Kidney tubule cell (primary cell): ENCODE data around the gene GAL3ST3.
A peak's percentile ranks its signal among the peaks of the same experiment; 100 is the strongest.
"Not testable (repeated sequence)": the region's sequence is repeated elsewhere in the genome, so short reads cannot be mapped to it uniquely, and the experiment has no call there.

Experiments
- DNase-seq: peaks from one replicate; pipeline ENCODE4 v3.0.0-alpha.2; 2018; ENCODE audit warnings: low spot score

The GAL3ST3 gene, protein sequence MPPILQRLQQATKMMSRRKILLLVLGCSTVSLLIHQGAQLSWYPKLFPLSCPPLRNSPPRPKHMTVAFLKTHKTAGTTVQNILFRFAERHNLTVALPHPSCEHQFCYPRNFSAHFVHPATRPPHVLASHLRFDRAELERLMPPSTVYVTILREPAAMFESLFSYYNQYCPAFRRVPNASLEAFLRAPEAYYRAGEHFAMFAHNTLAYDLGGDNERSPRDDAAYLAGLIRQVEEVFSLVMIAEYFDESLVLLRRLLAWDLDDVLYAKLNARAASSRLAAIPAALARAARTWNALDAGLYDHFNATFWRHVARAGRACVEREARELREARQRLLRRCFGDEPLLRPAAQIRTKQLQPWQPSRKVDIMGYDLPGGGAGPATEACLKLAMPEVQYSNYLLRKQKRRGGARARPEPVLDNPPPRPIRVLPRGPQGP

GRCh38 chr11:66048547-66049323 is at the start of gene GAL3ST3:
TSS of gene GAL3ST3 (minus strand) at chr11:66049161. CDS start at chr11:66045415, 3,746 bp downstream.
- DNase-seq = no peak

DNA sequence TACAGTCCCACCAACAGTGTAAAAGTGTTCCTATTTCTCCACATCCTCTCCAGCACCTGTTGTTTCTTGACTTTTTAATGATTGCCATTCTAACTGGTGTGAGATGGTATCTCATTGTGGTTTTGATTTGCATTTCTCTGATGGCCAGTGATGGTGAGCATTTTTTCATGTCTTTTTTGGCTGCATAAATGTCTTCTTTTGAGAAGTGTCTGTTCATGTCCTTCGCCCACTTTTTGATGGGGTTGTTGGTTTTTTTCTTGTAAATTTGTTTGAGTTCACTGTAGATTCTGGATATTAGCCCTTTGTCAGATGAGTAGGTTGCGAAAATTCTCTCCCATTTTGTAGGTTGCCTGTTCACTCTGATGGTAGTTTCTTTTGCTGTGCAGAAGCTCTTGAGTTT is 43.2 kb upstream of the GAL3ST3 start:
- DNase-seq = not testable (repeated sequence)

- DNase-seq = no peak
These were observed 41.3 kb upstream of the GAL3ST3 start for GRCh38 chr11:66090288-66090687.

DNA sequence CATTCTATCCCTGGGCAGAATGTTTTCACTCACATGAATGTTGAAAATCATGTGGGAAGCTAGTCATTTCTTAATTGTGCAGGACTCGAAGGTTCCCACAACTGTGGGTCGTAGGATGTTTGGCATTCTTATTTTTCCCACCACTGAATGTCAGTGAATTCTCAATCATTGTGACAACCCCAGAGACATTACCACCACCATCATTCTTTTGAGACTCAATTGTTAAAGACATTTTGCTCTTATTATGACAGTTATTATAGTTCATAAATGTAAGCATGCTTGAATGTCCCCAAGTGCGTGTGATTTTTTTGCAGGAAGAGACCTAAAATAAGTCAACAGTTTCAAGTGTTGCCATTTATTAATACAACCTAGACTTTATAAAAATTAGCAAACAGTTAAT is 40.1 kb upstream of the GAL3ST3 start:
- DNase-seq = no peak

DNA sequence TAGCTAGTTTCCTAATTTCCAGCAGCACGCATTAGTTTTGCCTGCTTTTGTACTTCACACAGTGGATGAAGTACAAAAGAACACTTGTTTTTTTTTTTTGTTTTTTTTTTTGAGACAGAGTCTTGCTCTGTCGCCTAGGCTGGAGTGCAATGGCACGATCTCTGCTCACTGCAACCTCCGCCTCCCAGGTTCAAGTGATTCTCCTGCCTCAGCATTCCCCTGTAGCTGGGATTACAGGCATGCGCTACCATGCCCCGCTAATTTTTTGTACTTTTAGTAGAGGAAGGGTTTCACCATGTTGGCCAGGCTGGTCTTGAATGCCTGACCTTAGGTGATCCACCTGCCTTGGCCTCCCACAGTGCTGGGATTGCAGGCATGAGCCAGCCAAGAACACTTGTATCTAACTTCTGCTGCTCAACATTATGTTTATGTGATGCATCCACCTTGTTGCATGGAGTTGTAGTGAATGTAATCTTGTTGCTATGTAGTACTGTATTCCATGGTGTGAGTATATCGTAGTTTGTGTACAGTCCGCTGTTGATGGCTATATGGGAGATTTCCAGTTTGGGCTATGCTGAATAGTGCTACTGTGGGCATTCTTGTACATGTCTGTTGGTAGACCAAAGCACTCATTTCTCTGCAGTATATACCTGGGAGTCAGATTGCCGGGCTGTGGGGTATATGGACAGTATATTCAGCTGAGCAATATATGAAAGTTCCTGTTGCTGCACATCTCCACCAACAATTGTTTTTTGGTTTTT is 38.4 kb upstream of the GAL3ST3 start:
- DNase-seq = no peak

DNA sequence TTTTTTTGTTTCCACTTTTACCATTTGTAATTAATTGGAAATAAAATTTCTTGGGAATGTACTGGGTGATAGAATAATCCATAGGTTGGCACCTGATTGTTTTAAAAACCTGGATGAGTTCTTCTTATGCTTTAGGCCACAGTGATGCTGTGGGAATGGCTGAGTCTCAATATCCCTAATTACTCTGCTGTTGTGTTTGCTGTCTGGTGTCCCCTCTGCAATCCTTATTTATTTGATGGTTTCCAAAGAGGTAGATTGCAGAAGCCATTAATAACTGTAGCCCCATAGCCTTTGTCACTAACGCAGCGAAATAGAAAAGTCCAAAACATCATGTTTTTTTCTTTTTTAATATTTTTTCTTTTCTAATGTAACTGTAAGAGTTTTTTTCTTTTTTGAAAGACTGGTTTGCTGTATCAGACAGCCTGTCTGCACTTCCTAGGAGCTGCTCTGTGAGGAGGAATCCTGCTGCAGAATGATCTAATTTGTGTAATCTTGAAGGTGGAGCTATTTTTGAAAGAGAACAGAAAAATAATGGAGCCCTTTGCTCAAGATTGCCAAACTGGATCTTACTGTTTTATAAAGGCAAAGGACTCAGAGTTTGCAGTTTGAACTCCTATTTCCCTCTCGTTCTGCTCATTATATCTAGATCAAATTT is 36.0 kb upstream of the GAL3ST3 start:
- DNase-seq = no peak

DNA sequence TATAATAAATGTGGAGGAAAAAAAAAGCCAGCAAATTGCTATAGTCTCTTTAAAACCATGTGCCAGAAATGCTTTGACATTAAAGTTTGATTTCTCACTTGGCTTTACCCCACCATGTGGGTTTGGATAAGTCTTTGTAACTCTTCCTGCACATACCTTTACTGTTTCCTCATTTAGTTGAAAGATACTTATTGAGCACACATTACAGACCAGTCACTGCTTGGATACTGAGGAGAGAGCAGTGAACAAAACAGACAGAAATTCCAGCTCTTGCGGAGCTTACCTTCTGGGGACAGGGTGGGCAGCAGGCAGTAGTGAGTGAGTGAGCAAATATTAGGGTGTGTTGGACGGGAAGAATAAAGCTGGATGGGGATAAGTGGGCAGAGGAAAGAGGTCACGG is 34.8 kb upstream of the GAL3ST3 start:
- DNase-seq = no peak

DNA sequence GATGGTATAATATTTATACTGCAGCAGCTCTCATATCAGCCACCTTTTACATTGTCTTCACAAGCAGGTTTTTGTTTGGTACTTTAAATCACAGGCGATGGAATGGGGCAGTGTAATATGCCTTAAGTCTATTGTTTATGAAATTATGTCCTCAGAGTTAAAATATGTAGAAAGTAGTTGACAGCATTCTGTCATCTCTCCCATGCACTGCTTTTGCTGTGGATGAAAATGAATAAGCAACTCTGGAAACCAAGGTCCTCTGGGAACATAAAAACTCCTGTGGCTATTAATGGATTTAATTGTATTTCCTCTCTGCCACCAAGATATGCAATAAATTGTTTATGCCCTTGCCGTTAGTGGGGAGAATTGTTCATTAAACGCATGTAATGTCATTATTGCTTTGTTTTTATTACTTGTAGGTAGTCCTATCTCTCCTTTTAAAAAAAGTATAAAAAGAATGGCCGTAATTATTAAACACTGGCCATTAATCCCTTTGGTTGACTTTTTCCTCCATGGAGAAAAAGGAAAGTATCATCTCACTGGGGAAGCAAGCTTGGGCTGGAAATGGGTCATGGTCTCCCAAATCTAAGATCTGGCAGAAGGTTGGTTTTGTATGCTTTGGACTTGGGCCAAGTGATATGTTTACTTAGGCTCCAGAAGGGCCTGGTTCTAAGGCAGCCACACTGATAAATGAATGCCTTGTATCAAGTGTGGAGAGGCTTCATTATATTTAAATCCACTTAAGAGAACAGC is 34.2 kb upstream of the GAL3ST3 start:
- DNase-seq = peak; percentile 20

- peak; percentile 42 for DNase-seq
These were observed 32.5 kb upstream of the GAL3ST3 start for GRCh38 chr11:66081505-66081904.

DNA sequence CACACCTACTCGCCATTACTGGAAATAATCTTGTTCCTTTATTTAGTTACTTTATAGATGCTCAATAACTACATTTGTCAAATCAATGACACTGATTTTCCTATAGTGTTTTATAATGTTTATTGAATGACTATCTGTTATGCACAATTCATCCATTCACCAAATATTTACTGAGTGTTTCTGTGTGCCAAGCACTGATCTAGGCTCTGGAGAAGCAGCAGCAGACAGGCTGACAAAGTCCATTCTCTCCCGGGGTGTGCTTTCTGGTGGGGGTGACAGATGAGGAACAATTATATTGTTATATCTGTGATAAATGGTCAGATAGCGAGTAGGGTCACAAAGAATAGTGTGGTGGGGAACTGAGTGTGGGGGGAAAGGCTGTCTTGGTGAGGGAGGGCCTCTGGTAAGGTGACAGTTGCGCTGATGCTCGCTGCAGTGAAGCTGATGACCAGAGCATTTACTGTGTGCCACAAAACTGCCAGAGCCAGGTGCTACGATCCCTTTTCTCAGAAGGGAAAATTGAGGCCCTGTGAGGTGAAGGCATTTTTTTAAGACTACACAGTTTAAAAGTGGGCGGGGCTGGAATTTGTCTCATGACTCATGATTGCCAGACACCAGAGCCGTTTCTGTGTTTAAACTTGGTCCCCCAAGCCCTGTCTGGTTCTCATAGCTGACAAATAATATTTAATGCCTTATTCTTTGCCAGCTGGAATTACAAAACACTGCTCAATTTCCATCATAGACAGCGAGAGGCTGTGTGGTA is 31.3 kb upstream of the GAL3ST3 start:
- peak; percentile 57 for DNase-seq

DNA sequence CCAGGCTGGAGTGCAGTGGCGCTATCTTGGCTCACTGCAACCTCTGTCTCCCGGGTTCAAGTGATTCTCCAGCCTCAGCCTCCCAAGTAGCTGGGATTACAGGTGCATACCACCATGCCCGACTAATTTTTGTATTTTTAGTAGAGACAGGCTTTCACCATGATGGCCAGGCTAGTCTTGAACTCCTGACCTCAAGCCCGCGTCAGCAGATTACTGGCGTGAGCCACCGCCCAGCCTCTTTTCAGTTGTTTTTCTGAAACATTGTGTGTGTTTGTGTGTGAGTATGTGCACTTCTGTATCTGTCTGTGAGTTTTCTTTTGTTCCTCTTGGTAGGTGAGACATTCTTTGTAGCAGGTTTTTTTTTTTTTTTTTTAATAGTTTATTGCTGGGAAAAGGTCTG is 30.0 kb upstream of the GAL3ST3 start:
- not testable (repeated sequence) for DNase-seq

DNA sequence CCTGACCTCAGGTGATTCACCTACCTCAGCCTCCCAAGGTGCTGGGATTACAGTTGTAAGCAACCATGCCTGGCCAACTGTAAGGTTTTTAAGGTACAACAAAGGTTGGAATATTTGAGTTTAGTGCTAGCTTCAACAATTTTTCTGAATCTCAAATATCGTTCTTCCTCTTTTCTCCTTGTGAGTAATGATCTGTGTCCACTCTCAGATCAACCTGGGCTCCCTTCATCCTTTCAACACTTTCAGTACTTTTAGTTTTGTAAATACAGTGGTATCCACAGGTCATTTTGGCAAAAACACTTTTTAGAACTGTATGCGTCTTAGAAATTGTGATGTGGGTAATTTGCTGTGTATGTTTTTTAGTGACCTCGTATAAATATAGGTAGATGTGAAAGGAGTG is 29.0 kb upstream of the GAL3ST3 start:
- no peak for DNase-seq

- DNase-seq = peak; percentile 24
These were observed 27.6 kb upstream of the GAL3ST3 start for GRCh38 chr11:66076561-66076960.

- no peak for DNase-seq
These were observed 26.3 kb upstream of the GAL3ST3 start for GRCh38 chr11:66075273-66075672.

DNA sequence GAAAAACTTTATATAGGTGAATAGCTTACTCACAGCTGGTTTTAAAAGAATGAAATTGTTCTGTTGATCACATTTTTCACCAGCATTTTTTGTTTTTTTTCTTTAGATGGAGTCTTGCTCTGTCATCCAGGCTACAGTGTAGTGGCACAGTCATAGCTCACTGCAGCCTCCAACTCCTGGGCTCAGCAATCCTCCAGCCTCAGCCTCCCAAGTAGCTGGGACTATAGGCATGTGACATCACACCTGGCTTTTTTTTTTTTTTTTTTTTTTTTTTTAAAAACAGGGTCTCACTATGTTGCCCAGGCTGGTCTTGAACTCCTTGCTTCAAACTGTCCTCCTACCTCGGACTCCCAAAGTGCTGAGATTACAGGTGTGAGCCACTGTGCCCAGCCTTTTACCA is 24.7 kb upstream of the GAL3ST3 start:
- no peak for DNase-seq

DNA sequence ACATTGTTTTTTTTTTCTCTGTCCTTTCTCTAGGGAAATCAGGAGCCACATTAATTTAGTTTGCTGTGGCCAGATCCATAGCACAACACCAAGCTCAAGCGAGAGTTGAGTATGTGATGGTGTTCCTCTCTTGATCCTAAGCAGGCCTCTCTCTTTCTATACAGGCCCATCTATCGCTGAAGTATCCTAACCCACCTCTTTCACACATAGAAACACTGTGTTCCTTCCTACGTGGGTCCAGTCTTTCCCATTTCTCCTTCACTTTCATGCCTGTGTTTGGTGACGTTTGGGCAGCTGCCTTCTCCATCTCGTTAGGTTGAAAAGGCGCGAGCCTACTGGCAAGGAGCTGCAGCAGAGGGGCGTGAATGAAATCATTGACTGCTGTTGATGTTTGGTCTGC is 23.6 kb upstream of the GAL3ST3 start:
- no peak for DNase-seq

- DNase-seq = no peak
These were observed 23.1 kb upstream of the GAL3ST3 start for GRCh38 chr11:66072081-66072480.

- peak; percentile 10 for DNase-seq
These were observed 22.4 kb upstream of the GAL3ST3 start for GRCh38 chr11:66071381-66071801.

DNA sequence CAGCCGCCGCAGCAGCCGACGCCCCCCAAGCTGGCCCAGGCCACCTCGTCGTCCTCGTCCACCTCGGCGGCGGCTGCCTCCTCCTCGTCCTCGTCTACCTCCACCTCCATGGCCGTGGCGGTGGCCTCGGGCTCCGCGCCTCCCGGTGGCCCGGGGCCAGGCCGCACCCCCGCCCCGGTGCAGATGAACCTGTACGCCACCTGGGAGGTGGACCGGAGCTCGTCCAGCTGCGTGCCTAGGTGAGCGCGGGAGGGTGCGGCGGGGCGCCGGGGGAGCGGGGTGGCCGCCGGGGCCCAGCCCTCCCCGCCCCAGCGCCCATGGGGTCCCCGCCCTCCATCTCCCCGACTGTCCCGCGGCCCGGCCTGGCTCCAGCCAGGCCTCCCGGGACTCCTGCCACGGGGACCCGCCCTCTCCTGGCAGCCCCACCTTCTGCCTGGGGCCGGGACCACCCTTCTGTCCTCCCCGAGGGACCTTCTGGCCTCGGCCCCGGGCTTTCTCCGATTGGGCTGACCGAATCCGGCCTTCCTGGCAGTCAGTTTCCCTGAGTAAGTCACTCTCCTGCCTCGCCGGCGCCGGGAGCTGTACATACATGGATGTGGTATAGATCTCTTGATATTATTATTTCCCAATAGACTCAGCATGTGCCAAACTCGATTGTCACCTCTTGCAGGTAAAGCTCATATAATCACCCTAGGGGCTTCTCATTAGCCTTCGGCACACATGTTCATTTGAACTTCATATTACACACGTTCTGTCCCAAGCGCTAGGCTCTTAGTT is 21.8 kb upstream of the GAL3ST3 start:
- DNase-seq = peak; percentile 44
